Measurements from ENCODE around the gene CD300LD.

Gene CD300LD

GRCh38 chr17:74604200-74604599 is 12.1 kb upstream of the CD300LD start:
- TF ChIP-seq, protein P1, sequence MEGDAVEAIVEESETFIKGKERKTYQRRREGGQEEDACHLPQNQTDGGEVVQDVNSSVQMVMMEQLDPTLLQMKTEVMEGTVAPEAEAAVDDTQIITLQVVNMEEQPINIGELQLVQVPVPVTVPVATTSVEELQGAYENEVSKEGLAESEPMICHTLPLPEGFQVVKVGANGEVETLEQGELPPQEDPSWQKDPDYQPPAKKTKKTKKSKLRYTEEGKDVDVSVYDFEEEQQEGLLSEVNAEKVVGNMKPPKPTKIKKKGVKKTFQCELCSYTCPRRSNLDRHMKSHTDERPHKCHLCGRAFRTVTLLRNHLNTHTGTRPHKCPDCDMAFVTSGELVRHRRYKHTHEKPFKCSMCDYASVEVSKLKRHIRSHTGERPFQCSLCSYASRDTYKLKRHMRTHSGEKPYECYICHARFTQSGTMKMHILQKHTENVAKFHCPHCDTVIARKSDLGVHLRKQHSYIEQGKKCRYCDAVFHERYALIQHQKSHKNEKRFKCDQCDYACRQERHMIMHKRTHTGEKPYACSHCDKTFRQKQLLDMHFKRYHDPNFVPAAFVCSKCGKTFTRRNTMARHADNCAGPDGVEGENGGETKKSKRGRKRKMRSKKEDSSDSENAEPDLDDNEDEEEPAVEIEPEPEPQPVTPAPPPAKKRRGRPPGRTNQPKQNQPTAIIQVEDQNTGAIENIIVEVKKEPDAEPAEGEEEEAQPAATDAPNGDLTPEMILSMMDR (IDR thresholded peaks at IDR 0.05): no peak

- TF ChIP-seq, protein P1 (IDR thresholded peaks at IDR 0.05): no peak
Measured at GRCh38 chr17:74603746-74604145, 11.7 kb upstream of the CD300LD start.

DNA sequence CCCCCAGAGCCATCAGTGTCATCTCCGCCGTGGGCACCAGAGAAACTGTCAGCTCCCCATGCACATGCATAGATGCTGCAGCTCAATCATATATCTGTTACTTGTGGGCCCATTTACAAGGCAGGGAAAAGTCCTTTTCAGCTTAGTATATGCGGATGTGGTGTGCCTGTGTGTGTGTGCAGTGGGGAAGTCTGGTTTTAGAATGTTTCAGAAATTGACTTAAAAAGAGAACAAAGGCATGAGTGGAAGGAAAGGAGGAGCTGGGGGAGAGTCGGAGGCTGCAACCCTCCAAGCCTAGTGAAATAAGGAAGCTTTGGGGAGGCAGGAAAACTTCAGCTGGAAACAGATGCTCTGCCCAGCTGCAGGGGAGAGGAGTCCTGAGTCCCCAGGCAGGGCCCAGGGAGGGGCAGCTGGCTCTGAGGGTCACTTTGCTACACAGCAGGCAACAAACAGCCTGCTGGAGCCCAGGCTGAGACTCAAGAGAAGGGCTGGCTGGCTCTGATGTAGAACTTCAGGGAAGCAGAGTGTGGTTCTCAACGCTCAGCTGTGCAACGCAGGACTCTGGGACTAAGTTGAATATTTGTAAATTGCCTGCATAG is 11.1 kb upstream of the CD300LD start:
- TF ChIP-seq, protein P1 (IDR thresholded peaks at IDR 0.05): no peak

- TF ChIP-seq, protein P1 (IDR thresholded peaks at IDR 0.05): peak; percentile 75
Measured at GRCh38 chr17:74601944-74602572, 10.0 kb upstream of the CD300LD start.

GRCh38 chr17:74599448-74599939 is 7.4 kb upstream of the CD300LD start:
- TF ChIP-seq, protein P1 (IDR thresholded peaks at IDR 0.05): no peak

DNA sequence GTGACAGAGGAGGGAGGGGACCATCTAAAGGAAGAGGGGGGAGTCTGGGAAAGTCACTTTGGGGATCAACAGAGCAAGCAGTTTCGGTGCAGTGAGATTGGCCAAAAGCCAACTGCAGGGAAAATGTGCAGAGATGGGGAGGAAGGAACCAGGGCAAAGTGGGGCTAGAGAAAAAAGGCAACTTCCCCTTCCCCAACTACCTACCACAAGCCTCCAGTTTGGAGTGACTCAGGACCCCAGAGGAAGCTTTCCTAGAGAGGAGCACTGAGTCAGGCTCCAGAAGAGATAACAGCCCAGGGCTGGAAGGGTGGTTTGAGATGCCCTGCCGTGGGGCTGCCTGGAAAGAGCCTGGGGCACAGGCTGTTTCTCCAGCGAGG is 6.9 kb upstream of the CD300LD start:
- TF ChIP-seq, protein P1 (IDR thresholded peaks at IDR 0.05): no peak

- TF ChIP-seq, protein P1 (IDR thresholded peaks at IDR 0.05): no peak
Measured at GRCh38 chr17:74598346-74599022, 6.4 kb upstream of the CD300LD start.
